K562 (cell line): ENCODE data around the gene WARS2. TPM values are rescaled to one million over a fixed set of nuclear protein-coding genes. Genes with fewer than 3 reads are reported as not detected.

ENCODE experiments used
- ATAC-seq: fragments of 200-7000 bp; cut with Tn5 transposase; 3 replicates; pipeline ENCODE4 v1.9.1; 2020; ENCODE audit warnings: moderate library complexity
- BruUV-seq: library from RNA; stranded (reverse); fragments of 400-500 nt; replicated peaks from 2 replicates; lab custom pipeline; 2021; lab: Mats Ljungman, UMichigan
- CTCF ChIA-PET: fragments of 300-600 bp; formaldehyde crosslinking; extraction: SDS; loops from one replicate; lab custom pipeline; 2021; ENCODE audit warnings: low intra/inter-chr PET ratio; lab: Yijun Ruan, JAX
- POLR2A ChIA-PET: fragments of 300-600, 350-650 bp; sonication (Branson Sonifier 250); formaldehyde crosslinking; extraction: SDS; loops from one replicate; lab custom pipeline; 2021; ENCODE audit warnings: antibody characterized with exemption, inconsistent platforms; lab: Yijun Ruan, JAX
- DNase-seq, 4 experiments: peaks; one replicate each; pipeline versions ENCODE4 v3.0.0 to v3.0.0-alpha.2; 2011 to 2018; ENCODE audit warnings: low spot score in 3 of 4, mixed read lengths in 3 of 4; ENCODE audit errors: extremely low read depth in 1 of 4
- FAIRE-seq: peaks from 2 replicates; lab custom pipeline; 2011; peaks lifted over from hg19 to GRCh38; lab: Jason Lieb, UNC
- H2AFZ ChIP-seq: 2 replicates; pipeline ENCODE4 v1.6.0; 2011; ENCODE audit warnings: low read depth, low read length, control low read depth, inconsistent platforms
- H3K27ac ChIP-seq: fragments of 200-600 bp; 3 replicates; pipeline ENCODE4 v1.8.0; 2011; ENCODE audit warnings: low read depth, mild to moderate bottlenecking, control low read depth, inconsistent platforms, low read length, moderate library complexity, mixed read lengths; ENCODE audit errors: extremely low read depth
- H3K27me3 ChIP-seq, 2 experiments: fragments of 300-600 bp in 1 of 2; 2 replicates in 1 of 2; 3 replicates in 1 of 2; pipeline versions ENCODE4 v1.6.0 to v1.8.0; 2011; ENCODE audit warnings: inconsistent platforms in 2 of 2, low read length in 2 of 2, mild to moderate bottlenecking in 1 of 2, mixed read lengths in 1 of 2, moderate library complexity in 1 of 2; ENCODE audit not compliant: control insufficient read depth in 2 of 2, insufficient read depth in 2 of 2
- H3K36me3 ChIP-seq: fragments of 300-600 bp; 3 replicates; pipeline ENCODE4 v1.8.0; 2011; ENCODE audit warnings: mild to moderate bottlenecking, low read length, inconsistent platforms; ENCODE audit not compliant: control insufficient read depth, insufficient read depth
- H3K4me1 ChIP-seq, 2 experiments: fragments of 200-600 bp in 1 of 2; replicated peaks in 1 of 2; 2 replicates in 1 of 2; 3 replicates in 1 of 2; pipeline versions ENCODE4 v1.5.1 to v1.8.0; 2011; ENCODE audit warnings: inconsistent platforms in 2 of 2, low read length in 2 of 2, mild to moderate bottlenecking in 1 of 2, mixed read lengths in 1 of 2, moderate library complexity in 1 of 2; ENCODE audit not compliant: control insufficient read depth in 2 of 2, insufficient read depth in 2 of 2
- H3K4me2 ChIP-seq: 2 replicates; pipeline ENCODE4 v1.6.1; 2011; ENCODE audit warnings: low read length, control low read depth, inconsistent platforms, mixed read lengths; ENCODE audit not compliant: insufficient read depth
- H3K4me3 ChIP-seq: fragments of 200-600 bp; sonication (generic), shearing (Covaris generic); 2 replicates; pipeline ENCODE4 v1.5.1; 2016; ENCODE audit warnings: control low read depth, inconsistent platforms
- H3K79me2 ChIP-seq: fragments of 200-600 bp; 3 replicates; pipeline ENCODE4 v1.8.0; 2011; ENCODE audit warnings: low read length, inconsistent platforms; ENCODE audit not compliant: control insufficient read depth, insufficient read depth
- H3K9ac ChIP-seq, 2 experiments: 2 replicates each; pipeline versions ENCODE4 v1.6.0 to v1.6.1; 2011; ENCODE audit warnings: low read depth in 2 of 2, low read length in 2 of 2, control low read depth in 1 of 2, inconsistent platforms in 1 of 2, mild to moderate bottlenecking in 1 of 2, mixed read lengths in 1 of 2; ENCODE audit not compliant: insufficient read depth in 1 of 2
- H3K9me1 ChIP-seq: one replicate; pipeline ENCODE4 v1.6.0; 2011; ENCODE audit warnings: inconsistent platforms, mild to moderate bottlenecking, low read length, moderate library complexity; ENCODE audit not compliant: control insufficient read depth, insufficient read depth
- H3K9me3 ChIP-seq: replicated peaks from 2 replicates; pipeline ENCODE4 v1.5.1; 2011; ENCODE audit warnings: low read depth, low read length, inconsistent platforms; ENCODE audit not compliant: control insufficient read depth, insufficient read depth
- H4K20me1 ChIP-seq: replicated peaks from 2 replicates; pipeline ENCODE4 v1.6.1; 2011; ENCODE audit warnings: low read length, inconsistent platforms, mixed read lengths; ENCODE audit not compliant: control insufficient read depth, insufficient read depth
- FOXA3 ChIP-seq, 2 experiments: fragments of 450-650 bp in 1 of 2; sonication (generic) in 1 of 2; formaldehyde crosslinking; IDR thresholded peaks in 1 of 2; conservative IDR thresholded peaks in 1 of 2; 2 replicates each; pipeline versions ENCODE4 v1.4.0 to v1.8.0; 2020 to 2022; ENCODE audit warnings: mild to moderate bottlenecking in 2 of 2, missing genetic modification reagents in 1 of 2
- NR2C2 ChIP-seq, 2 experiments: fragments of 200-800 bp in 1 of 2; sonication (Bioruptor generic) in 1 of 2; sonication (generic) in 1 of 2; formaldehyde crosslinking in 1 of 2; IDR thresholded peaks; 2 replicates each; pipeline versions ENCODE4 v1.6.1 to v1.8.0; 2016 to 2022; ENCODE audit warnings: mild to moderate bottlenecking in 1 of 2, missing compliant biosample characterization in 1 of 2, missing genetic modification characterization in 1 of 2, missing genetic modification reagents in 1 of 2
- RAD21 ChIP-seq, 2 experiments: fragments of 250-450 bp in 1 of 2; fragments of 450-650 bp in 1 of 2; sonication (Bioruptor Pico) in 1 of 2; formaldehyde crosslinking in 1 of 2; IDR thresholded peaks in 1 of 2; conservative IDR thresholded peaks in 1 of 2; 2 replicates each; pipeline versions ENCODE4 v1.4.0 to v1.8.0; 2020 to 2022; ENCODE audit warnings: mild to moderate bottlenecking in 2 of 2, moderate library complexity in 1 of 2
- SRSF7 ChIP-seq: fragments of 200-400 bp; formaldehyde crosslinking; optimal IDR thresholded peaks from 2 replicates; pipeline ENCODE3; 2017; ENCODE audit warnings: mild to moderate bottlenecking, low read depth, low read length
- ZFX ChIP-seq: sonication (generic); formaldehyde crosslinking; IDR thresholded peaks from 2 replicates; pipeline ENCODE4 v1.8.0; 2022; ENCODE audit warnings: mild to moderate bottlenecking, missing genetic modification reagents, moderate library complexity
- ZNF143 ChIP-seq: sonication (generic); formaldehyde crosslinking; IDR thresholded peaks from 2 replicates; pipeline ENCODE4 v1.9.0; 2022; ENCODE audit warnings: mild to moderate bottlenecking, missing genetic modification reagents
- ZNF644 ChIP-seq: fragments of 200-800 bp; sonication (Bioruptor generic); IDR thresholded peaks from 2 replicates; pipeline ENCODE4 v1.6.1; 2016; ENCODE audit warnings: low read depth, missing genetic modification characterization, missing compliant biosample characterization
- WGBS: fragments of 100-300 bp; shearing (Covaris generic); methylation state at CpG from one replicate; pipeline ENCODE4 v1.1.6; 2016; ENCODE audit warnings: low coverage, mixed read lengths; ENCODE audit not compliant: insufficient coverage; ENCODE audit errors: missing lambda C conversion rate; 5-methylcytosine and 5-hydroxymethylcytosine counted together
- in situ Hi-C: fragments of 300-500 bp; cut with MboI; formaldehyde crosslinking; loops from 4 replicates; pipeline ENCODE4 v1.15.0; 2018; ENCODE audit warnings: inconsistent platforms, mixed read lengths
- intact Hi-C: fragments of 100-400 bp; cut with micrococcal nuclease; formaldehyde crosslinking; loops from 2 replicates; pipeline ENCODE4 v1.14.2; 2022
- polyA plus RNA-seq, 8 experiments: library from polyadenylated mRNA; depleted of rRNA in 4 of 8; stranded (reverse) in 5 of 8; unstranded in 3 of 8; fragments of >200 nt; fragmentation: Nextera tagmentation in 2 of 8; fragmentation: Illumina TruSeq in 1 of 8; extraction: Ambion mirVana in 2 of 8; extraction: Trizol in 1 of 8; gene quantifications; 2 replicates each; pipeline versions ENCODE4 v1.2.1 to v1.2.3, GENCODE V29; 2011 to 2014; ENCODE audit warnings: inconsistent platforms in 1 of 8, missing spikeins in 1 of 8
- total RNA-seq, 7 experiments: library from RNA; depleted of rRNA in 6 of 7; stranded (reverse); fragments of >200 nt in 6 of 7; fragmentation: Illumina TruSeq in 2 of 7; extraction: Trizol in 2 of 7; gene quantifications; 2 replicates each; pipeline versions ENCODE4 v1.2.1 to v1.2.3, GENCODE V29; 2011 to 2021; ENCODE audit warnings: low replicate concordance in 1 of 7
- TF ChIP-seq, protein P1 (sequence below): fragments of 250-450 bp; sonication (Bioruptor Pico); IDR thresholded peaks from 2 replicates; pipeline ENCODE4 v1.4.0; 2020; ENCODE audit warnings: mild to moderate bottlenecking
- TF ChIP-seq, protein P2 (sequence below): fragments of 450-650 bp; IDR thresholded peaks from 2 replicates; pipeline ENCODE4 v1.6.1; 2016; ENCODE audit warnings: low read depth

The WARS2 gene
- total and polyA plus RNA-seq, 9 of the 15 experiments (the other 6 are each of a cell fraction or from before 2014, with no cell fraction given), result 5.7 to 18.0 (median 16.9) TPM

DNA sequence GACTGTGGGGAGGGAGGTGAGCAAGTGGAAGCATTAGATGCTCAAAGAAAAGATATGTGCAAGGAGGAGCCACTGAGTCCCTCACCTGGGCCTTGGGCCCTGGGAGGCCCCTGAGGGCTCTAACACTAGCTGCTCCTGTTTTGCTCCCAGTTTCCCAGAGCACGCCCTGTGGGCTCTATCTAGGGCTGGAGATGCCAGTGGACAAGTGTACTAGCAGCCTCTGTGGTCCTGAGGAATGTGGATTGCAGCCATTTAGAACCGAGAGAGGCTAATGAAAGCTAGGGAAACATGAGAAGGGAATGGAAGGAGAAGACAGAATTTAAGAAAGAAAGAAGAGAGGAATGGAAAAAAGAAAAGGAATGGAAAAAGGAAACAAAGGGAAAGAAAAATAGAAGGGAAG, 142.3 kb downstream of the WARS2 start (continued):
- TF ChIP-seq, protein P1, sequence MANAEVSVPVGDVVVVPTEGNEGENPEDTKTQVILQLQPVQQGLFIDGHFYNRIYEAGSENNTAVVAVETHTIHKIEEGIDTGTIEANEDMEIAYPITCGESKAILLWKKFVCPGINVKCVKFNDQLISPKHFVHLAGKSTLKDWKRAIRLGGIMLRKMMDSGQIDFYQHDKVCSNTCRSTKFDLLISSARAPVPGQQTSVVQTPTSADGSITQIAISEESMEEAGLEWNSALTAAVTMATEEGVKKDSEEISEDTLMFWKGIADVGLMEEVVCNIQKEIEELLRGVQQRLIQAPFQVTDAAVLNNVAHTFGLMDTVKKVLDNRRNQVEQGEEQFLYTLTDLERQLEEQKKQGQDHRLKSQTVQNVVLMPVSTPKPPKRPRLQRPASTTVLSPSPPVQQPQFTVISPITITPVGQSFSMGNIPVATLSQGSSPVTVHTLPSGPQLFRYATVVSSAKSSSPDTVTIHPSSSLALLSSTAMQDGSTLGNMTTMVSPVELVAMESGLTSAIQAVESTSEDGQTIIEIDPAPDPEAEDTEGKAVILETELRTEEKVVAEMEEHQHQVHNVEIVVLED (CRISPR knock-in tag), result no peak
- TF ChIP-seq NR2C2 (CRISPR knock-in tag; IDR thresholded peaks at IDR 0.05), result no peak
- TF ChIP-seq NR2C2 (tag; IDR thresholded peaks at IDR 0.05), result no peak
- no peak for TF ChIP-seq FOXA3 (CRISPR knock-in tag; conservative IDR thresholded peaks at IDR 0.05 in 1 of 2, IDR thresholded peaks at IDR 0.05 in 1 of 2)

DNA sequence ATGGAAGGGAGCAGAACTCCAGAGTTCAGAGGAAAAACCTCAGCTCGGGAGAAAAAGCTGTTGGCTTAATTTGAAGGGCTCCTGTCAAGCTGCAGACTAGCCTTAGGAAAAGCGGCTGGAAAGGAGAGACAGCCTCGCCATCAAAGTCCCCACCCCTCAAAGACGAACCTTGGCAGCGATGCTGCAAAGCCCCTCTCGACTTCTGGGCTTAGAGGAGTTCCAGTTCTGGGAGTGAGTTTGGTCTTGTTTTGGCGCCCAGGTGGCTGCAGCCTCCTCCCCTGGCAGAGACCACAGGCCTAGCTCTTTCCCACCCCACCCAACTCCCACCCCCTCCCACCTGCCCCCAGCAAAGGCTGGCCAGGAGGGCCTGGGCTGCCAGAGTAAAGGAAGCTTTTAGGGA, 143.2 kb downstream of the WARS2 start:
- Histone ChIP-seq H3K4me1 (peaks cover 0 to 14% of the 10 kb centered on the region in 2 experiments; a peak in 3 of 5 replicates), H3K36me3 (no peaks in the 10 kb centered on the region), H4K20me1 (no peaks in the 10 kb centered on the region), H3K27me3 (peaks cover 19 to 55% of the 10 kb centered on the region in 2 experiments), H3K9ac (no peak overlapping the region), H3K4me3 (no peak overlapping the region), H3K27ac (no peak overlapping the region), H3K4me2 (no peak overlapping the region), H3K9me3 (no peaks in the 10 kb centered on the region), H3K79me2 (no peaks in the 10 kb centered on the region), H2AFZ (no peak overlapping the region), H3K9me1 (no peaks in the 10 kb centered on the region)
- DNase-seq (no peak), FAIRE-seq (no peak), ATAC-seq (no peak)
- ChIA-PET CTCF (no interaction called here), POLR2A (interaction anchor here (0.8 kb wide), 1 partner anchor 10 kb away, joined by 3 read pairs; no protein-coding TSS in a partner anchor)
- BruUV-seq, result no TSS peak
- TF ChIP-seq, protein P2, sequence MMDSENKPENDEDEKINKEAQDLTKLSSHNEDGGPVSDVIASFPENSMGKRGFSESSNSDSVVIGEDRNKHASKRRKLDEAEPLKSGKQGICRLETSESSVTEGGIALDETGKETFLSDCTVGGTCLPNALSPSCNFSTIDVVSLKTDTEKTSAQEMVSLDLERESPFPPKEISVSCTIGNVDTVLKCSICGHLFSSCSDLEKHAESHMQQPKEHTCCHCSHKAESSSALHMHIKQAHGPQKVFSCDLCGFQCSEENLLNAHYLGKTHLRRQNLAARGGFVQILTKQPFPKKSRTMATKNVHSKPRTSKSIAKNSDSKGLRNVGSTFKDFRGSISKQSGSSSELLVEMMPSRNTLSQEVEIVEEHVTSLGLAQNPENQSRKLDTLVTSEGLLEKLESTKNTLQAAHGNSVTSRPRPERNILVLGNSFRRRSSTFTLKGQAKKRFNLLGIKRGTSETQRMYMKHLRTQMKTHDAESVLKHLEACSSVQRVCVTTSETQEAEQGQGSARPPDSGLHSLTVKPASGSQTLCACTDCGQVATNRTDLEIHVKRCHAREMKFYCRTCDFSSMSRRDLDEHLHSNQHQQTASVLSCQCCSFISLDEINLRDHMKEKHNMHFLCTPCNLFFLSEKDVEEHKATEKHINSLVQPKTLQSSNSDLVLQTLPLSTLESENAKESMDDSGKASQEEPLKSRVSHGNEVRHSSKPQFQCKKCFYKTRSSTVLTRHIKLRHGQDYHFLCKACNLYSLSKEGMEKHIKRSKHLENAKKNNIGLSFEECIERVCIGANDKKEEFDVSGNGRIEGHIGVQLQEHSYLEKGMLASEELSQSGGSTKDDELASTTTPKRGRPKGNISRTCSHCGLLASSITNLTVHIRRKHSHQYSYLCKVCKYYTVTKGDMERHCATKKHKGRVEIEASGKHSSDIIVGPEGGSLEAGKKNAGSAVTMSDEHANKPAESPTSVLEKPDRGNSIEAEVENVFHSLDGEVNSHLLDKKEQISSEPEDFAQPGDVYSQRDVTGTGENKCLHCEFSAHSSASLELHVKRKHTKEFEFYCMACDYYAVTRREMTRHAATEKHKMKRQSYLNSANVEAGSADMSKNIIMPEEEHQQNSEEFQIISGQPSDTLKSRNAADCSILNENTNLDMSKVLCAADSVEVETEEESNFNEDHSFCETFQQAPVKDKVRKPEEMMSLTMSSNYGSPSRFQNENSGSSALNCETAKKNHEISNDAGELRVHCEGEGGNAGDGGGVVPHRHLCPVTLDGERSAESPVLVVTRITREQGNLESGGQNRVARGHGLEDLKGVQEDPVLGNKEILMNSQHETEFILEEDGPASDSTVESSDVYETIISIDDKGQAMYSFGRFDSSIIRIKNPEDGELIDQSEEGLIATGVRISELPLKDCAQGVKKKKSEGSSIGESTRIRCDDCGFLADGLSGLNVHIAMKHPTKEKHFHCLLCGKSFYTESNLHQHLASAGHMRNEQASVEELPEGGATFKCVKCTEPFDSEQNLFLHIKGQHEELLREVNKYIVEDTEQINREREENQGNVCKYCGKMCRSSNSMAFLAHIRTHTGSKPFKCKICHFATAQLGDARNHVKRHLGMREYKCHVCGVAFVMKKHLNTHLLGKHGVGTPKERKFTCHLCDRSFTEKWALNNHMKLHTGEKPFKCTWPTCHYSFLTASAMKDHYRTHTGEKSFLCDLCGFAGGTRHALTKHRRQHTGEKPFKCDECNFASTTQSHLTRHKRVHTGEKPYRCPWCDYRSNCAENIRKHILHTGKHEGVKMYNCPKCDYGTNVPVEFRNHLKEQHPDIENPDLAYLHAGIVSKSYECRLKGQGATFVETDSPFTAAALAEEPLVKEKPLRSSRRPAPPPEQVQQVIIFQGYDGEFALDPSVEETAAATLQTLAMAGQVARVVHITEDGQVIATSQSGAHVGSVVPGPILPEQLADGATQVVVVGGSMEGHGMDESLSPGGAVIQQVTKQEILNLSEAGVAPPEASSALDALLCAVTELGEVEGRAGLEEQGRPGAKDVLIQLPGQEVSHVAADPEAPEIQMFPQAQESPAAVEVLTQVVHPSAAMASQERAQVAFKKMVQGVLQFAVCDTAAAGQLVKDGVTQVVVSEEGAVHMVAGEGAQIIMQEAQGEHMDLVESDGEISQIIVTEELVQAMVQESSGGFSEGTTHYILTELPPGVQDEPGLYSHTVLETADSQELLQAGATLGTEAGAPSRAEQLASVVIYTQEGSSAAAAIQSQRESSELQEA, result no peak
- TF ChIP-seq ZFX (CRISPR knock-in tag), result no peak
- TF ChIP-seq ZNF143 (CRISPR knock-in tag), result no peak
- no peak for TF ChIP-seq ZNF644 (tag)
- TF ChIP-seq RAD21 (CRISPR knock-in tag; conservative IDR thresholded peaks at IDR 0.05 in 1 of 2, IDR thresholded peaks at IDR 0.05 in 1 of 2), result no peak
- TF ChIP-seq SRSF7, result no peak
- 7% methylated on average over 5 of the region's 7 CpGs for WGBS
- intact Hi-C loops, result loop anchor here (5.0 kb wide), 1 partner anchor 50 kb away; no protein-coding TSS in a partner anchor
- in situ Hi-C loops, result no loop called here
